ENCODE results near the gene ABLIM2. TPM values are rescaled to one million over a fixed set of nuclear protein-coding genes. Genes with fewer than 3 reads are reported as not detected.

ABLIM2 gene
- total RNA-seq, 4 donors from 2014 or later, result 5.9 to 20.0 (median 8.6) TPM

DNA sequence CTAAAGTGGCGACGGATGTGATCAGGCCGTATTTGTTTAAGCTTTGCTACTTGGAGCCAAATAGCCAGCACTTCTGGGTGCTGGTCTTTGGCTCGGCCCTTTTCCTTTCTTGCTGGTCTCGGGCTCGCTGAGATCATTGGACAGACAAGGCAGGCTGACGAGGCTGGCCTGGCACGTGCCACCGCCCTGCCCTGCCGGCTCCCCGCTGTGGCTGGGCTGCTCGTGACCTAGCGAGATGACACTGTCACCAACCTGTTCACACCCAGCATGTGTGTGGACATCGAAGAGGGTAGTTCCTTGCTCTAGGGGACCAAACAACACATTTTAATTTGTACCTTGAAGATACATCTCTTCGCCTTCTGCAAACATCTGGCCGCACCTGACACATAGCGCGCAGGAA is 98.0 kb downstream of the ABLIM2 start:
- no peak for TF ChIP-seq CTCF (IDR thresholded peaks at IDR 0.05; ENCODE audit: low read depth)

- no peak for TF ChIP-seq CTCF (IDR thresholded peaks at IDR 0.05; ENCODE audit: low read depth)
Observed at GRCh38 chr4:8058031-8058479, 100.6 kb downstream of the ABLIM2 start.

GRCh38 chr4:8055206-8055605 is 103.4 kb downstream of the ABLIM2 start:
- TF ChIP-seq CTCF (IDR thresholded peaks at IDR 0.05; ENCODE audit: low read depth), result no peak

DNA sequence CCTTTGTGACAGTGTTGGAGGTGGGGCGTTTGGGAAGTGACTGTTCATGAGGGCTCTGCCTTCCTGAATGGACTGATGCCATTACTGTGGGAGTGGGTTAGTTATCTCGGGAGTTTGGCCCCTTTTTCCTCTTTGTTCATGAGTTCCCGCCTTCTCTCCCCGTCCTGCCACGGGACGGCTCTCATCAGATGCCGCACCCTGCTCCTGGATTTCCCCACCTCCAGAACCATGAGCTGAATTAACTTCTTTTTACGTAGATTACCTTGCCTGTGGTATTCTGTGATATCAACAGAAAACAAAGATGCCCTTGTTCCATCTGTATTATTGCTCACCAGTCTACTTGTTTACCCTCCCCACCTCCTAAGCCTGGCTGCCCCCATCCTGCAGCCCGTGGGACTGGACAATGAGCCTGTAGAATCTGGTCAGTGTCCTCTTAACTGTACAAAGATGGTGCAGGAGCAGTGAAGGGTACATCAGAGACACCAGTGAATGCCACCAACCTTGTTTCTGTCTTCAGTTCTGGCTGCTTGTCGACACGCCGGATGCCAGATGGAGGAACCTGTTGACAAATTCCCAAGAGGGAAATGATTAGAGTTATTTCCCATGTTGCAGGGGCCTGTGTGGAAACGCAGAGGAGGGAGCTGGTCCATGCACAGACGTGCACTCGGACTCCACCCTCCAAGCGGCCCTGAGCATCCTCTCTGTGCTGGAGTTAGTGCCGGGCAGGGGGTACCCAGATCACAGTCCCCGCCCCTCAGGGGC is 104.7 kb downstream of the ABLIM2 start:
- TF ChIP-seq CTCF (IDR thresholded peaks at IDR 0.05; ENCODE audit: low read depth), result no peak

DNA sequence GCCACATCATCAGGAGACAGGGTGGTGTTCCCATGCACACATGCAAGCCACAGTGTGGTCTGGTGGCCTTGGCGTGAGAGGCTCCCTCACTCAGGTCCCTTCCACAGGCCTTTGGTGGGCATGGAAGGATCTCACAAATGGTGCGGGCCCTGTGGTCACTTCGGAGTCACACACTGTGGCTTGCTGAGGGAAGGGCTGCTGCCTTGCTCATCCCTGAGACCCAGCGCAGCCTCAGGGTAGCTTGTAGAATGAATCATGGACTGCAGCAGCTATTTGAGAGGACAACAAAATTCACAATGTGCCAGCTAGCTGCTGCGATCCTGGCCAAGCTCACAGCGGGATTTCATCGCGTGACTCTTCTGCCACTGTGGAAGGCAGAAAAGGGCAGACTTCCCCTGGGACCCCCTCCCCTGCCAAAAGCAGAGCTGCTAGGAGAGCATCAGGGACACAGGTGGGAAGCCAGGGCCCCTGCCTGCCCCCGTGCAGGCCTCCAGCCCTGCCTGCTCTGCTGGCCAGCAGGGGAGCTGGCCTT is 106.4 kb downstream of the ABLIM2 start:
- no peak for TF ChIP-seq CTCF (IDR thresholded peaks at IDR 0.05; ENCODE audit: low read depth)

DNA sequence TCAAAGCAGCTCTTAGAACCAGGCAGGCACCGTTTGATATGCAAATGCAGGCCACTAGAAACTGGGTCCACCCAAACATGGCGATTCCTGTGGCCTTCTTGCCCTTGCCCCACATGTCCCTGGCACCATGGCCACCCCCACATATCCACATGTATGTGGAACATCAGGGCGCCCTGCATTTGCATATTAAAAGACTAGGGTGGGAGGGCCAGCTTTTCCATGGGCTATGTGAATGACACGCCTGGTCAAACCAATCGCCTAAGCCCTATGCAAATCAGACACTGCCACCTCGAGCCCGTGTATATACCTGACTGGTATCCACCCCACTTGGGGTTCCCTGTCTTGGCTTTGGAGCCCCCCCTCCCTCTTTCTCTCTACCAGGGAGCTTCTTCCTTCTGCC is 107.0 kb downstream of the ABLIM2 start:
- TF ChIP-seq CTCF (IDR thresholded peaks at IDR 0.05; ENCODE audit: low read depth), result no peak

- TF ChIP-seq CTCF (IDR thresholded peaks at IDR 0.05; ENCODE audit: low read depth), result no peak
Observed at GRCh38 chr4:8050555-8051206, 107.9 kb downstream of the ABLIM2 start.
